Epithelial cell of umbilical artery (primary cell): ENCODE measurements around the gene WAPL. TPM values are rescaled to one million over a fixed set of nuclear protein-coding genes. Genes with fewer than 3 reads are reported as not detected.

Source experiments
- total RNA-seq: library from RNA; depleted of rRNA; stranded (reverse); fragments of >200 nt; gene quantifications from 2 replicates; pipeline ENCODE4 v1.2.3, GENCODE V29; 2014

The WAPL gene, protein sequence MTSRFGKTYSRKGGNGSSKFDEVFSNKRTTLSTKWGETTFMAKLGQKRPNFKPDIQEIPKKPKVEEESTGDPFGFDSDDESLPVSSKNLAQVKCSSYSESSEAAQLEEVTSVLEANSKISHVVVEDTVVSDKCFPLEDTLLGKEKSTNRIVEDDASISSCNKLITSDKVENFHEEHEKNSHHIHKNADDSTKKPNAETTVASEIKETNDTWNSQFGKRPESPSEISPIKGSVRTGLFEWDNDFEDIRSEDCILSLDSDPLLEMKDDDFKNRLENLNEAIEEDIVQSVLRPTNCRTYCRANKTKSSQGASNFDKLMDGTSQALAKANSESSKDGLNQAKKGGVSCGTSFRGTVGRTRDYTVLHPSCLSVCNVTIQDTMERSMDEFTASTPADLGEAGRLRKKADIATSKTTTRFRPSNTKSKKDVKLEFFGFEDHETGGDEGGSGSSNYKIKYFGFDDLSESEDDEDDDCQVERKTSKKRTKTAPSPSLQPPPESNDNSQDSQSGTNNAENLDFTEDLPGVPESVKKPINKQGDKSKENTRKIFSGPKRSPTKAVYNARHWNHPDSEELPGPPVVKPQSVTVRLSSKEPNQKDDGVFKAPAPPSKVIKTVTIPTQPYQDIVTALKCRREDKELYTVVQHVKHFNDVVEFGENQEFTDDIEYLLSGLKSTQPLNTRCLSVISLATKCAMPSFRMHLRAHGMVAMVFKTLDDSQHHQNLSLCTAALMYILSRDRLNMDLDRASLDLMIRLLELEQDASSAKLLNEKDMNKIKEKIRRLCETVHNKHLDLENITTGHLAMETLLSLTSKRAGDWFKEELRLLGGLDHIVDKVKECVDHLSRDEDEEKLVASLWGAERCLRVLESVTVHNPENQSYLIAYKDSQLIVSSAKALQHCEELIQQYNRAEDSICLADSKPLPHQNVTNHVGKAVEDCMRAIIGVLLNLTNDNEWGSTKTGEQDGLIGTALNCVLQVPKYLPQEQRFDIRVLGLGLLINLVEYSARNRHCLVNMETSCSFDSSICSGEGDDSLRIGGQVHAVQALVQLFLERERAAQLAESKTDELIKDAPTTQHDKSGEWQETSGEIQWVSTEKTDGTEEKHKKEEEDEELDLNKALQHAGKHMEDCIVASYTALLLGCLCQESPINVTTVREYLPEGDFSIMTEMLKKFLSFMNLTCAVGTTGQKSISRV (N-terminal part only)
- 45.1 and 52.3 TPM in 2 replicates for total RNA-seq

GRCh38 chr10:86521678-86522509 is at the start of gene WAPL:
Gene WAPL (minus strand): TSS chr10:86521792. CDS start chr10:86518069, 3,723 bp downstream.

Other genes with a start within 250 kb of the WAPL start
- gene GRID1, start 155.0 kb downstream of the WAPL start, total RNA-seq: not detected in 2 replicates
- not detected in 2 replicates for gene OPN4, start 132.8 kb upstream of the WAPL start, total RNA-seq
- gene LDB3, start 146.7 kb upstream of the WAPL start, total RNA-seq: not detected in 2 replicates
- gene BMPR1A, start 234.8 kb upstream of the WAPL start, total RNA-seq: 0.46 and 0.65 TPM in 2 replicates